Kidney (tissue), 14 donors: ENCODE data around the gene FBXL3. TPM values are rescaled to one million over a fixed set of nuclear protein-coding genes. Genes with fewer than 3 reads are reported as not detected.

Experiments
- DNase-seq, 5 donors: peaks; one replicate each; pipeline ENCODE4 v3.0.0-alpha.2; 2013 to 2020
- FAIRE-seq: peaks from 2 replicates; lab custom pipeline; 2012; peaks lifted over from hg19 to GRCh38; lab: Jason Lieb, UNC
- H3K27ac ChIP-seq, 2 donors: one replicate each; pipeline ENCODE4 v1.7.0; 2013; ENCODE audit warnings: low read depth in 2 of 2, low read length in 2 of 2, inconsistent platforms in 1 of 2
- H3K27me3 ChIP-seq: one replicate; pipeline ENCODE4 v1.7.1; 2013; ENCODE audit warnings: low read length, inconsistent platforms; ENCODE audit not compliant: control insufficient read depth, insufficient read depth
- H3K36me3 ChIP-seq, 3 donors: one replicate each; pipeline versions ENCODE4 v1.7.0 to v1.7.1; 2013; ENCODE audit warnings: low read length in 3 of 3, control low read depth in 1 of 3, inconsistent platforms in 1 of 3; ENCODE audit not compliant: insufficient read depth in 3 of 3, control insufficient read depth in 2 of 3
- H3K4me1 ChIP-seq, 3 donors: one replicate each; pipeline versions ENCODE4 v1.7.0 to v1.7.1; 2013; ENCODE audit warnings: low read length in 3 of 3, inconsistent platforms in 1 of 3, low read depth in 1 of 3; ENCODE audit not compliant: control insufficient read depth in 2 of 3, insufficient read depth in 2 of 3
- H3K4me3 ChIP-seq, 3 donors: one replicate each; pipeline versions ENCODE4 v1.7.0 to v1.8.1; 2013; ENCODE audit warnings: low read length in 3 of 3, control low read depth in 1 of 3, inconsistent platforms in 1 of 3
- H3K9ac ChIP-seq, 3 donors: one replicate each; pipeline versions ENCODE4 v1.7.0 to v1.7.1; 2013; ENCODE audit warnings: low read length in 3 of 3, control low read depth in 1 of 3, inconsistent platforms in 1 of 3
- H3K9me3 ChIP-seq, 3 donors: one replicate each; pipeline versions ENCODE4 v1.7.0 to v1.7.1; 2013; ENCODE audit warnings: low read length in 3 of 3, control low read depth in 1 of 3, inconsistent platforms in 1 of 3; ENCODE audit not compliant: control insufficient read depth in 2 of 3, insufficient read depth in 1 of 3
- intact Hi-C: fragments of 100-400 bp; cut with DNase I; formaldehyde crosslinking; loops from one replicate; pipeline ENCODE4 v1.11.1; 2022
- polyA plus RNA-seq: library from polyadenylated mRNA; stranded (reverse); fragments of 350-450 nt; fragmentation: Illumina TruSeq; extraction: RNeasy Lipid Tissue Mini Kit (QIAGEN cat#74804); gene quantifications from one replicate; pipeline ENCODE4 v1.2.3, GENCODE V29; 2014; ENCODE audit warnings: low read depth, low replicate concordance; ENCODE audit not compliant: insufficient read depth
- total RNA-seq: library from RNA; stranded (reverse); fragmentation: NEBNext Ultra II Directional; extraction: Animal tissue kit (Norgen Biotek cat#: 25700); gene quantifications from one replicate; pipeline ENCODE4 v1.2.1, GENCODE V29; 2021
- TF ChIP-seq, protein P1 (sequence below): IDR thresholded peaks from 3 replicates; pipeline ENCODE4 v1.5.1; 2012; ENCODE audit warnings: mild to moderate bottlenecking, moderate library complexity, borderline replicate concordance; ENCODE audit not compliant: insufficient read depth; ENCODE audit errors: extremely low read depth
- donor health status: control.
- donor health status: control.
- donor health status: control.
- donor health status: control.
- donor health status: control.
- donor health status: DM: yes; HTN: yes; CAD: no.
- donor health status: Normal renal cell carcinoma (clear cell type).

FBXL3 gene
- total and polyA plus RNA-seq, 2 donors from 2014 or later, result 22.3 to 61.6 TPM

DNA sequence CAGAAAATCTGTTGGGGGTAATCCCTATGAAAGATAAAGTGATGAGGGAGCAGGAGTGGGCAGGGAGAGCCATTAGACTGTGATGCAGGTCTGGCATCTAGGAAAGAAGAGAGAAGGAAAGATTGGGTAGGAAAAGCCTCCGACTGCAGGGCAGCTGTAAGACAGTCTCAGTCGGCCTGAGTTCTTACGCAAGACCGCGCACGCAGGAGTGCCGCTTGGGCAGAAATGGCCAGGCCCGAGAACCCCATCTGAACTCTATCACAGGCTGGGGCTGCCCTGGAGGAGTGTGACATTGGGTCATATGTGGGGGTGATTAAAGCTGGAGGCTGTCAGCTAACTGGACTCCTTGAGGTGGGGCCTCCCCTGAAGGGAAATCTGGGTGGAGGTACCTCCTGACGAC is 13.9 kb upstream of the FBXL3 start:
- intact Hi-C loops, result no loop called here
- TF ChIP-seq, protein P1, sequence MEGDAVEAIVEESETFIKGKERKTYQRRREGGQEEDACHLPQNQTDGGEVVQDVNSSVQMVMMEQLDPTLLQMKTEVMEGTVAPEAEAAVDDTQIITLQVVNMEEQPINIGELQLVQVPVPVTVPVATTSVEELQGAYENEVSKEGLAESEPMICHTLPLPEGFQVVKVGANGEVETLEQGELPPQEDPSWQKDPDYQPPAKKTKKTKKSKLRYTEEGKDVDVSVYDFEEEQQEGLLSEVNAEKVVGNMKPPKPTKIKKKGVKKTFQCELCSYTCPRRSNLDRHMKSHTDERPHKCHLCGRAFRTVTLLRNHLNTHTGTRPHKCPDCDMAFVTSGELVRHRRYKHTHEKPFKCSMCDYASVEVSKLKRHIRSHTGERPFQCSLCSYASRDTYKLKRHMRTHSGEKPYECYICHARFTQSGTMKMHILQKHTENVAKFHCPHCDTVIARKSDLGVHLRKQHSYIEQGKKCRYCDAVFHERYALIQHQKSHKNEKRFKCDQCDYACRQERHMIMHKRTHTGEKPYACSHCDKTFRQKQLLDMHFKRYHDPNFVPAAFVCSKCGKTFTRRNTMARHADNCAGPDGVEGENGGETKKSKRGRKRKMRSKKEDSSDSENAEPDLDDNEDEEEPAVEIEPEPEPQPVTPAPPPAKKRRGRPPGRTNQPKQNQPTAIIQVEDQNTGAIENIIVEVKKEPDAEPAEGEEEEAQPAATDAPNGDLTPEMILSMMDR, result no peak
- Histone ChIP-seq H3K27me3 (no peaks in the 10 kb centered on the region), H3K9me3 (no peaks in the 10 kb centered on the region), H3K4me1 (no peaks in the 10 kb centered on the region), H3K27ac (no peak overlapping the region), H3K4me3 (no peak overlapping the region), H3K9ac (no peak overlapping the region), H3K36me3 (peaks cover 0 to 2% (median 0%) of the 10 kb centered on the region in 3 donors)
- FAIRE-seq, result no peak
- no peak for DNase-seq

DNA sequence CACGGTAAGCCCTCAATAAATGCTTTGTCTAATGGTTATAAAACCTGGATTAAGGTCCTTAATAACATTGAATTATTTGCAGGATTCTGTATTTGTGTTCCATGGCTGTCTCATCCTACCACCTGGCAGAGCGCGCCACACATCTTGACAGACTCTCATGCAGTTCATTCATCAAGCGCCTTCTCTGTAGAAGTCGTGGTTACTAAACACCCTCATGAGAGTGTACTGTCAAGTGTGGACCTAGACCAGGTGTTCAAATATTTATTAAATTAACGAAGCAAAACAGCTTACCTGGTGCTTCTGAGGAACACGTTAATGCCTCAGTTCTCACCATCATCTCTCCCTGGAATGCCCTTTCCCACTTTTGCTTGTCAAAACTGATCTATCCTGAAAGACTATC is 13.1 kb upstream of the FBXL3 start:
- Histone ChIP-seq H3K36me3 (peaks cover 0 to 1% (median 0%) of the 10 kb centered on the region in 3 donors), H3K4me3 (no peak overlapping the region), H3K4me1 (no peaks in the 10 kb centered on the region), H3K27ac (no peak overlapping the region), H3K9ac (no peak overlapping the region), H3K27me3 (no peaks in the 10 kb centered on the region), H3K9me3 (no peaks in the 10 kb centered on the region)
- DNase-seq (no peak), FAIRE-seq (no peak)
- TF ChIP-seq, protein P1, result no peak
- intact Hi-C loops, result no loop called here

DNA sequence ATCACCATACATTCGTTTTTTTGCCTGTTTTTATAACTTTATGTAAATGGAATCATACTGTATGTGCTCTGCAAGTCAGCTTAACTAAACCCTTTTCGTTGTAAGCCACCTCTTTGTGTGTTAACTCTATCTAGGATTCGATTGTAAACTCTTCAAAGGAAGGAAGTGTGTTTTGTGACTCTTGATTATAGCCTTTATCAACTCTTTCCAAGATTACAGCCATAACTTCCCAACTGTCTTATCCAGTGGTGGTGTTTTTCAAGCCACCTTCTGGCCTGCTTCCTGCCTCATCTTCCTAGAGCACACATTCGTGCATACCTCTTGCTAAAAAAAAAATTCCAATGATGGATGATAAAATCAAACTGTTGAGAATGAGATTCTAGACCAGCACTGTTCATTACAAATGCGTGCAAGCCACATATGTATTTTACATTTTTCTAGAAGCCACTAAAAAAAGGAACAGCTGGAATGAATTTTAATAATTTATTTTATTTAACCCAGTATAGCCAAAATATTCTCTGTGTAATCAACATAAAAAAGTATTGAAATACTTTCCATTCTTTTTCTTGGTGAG is 12.0 kb upstream of the FBXL3 start:
- Histone ChIP-seq H3K9ac (no peak overlapping the region), H3K9me3 (no peaks in the 10 kb centered on the region), H3K4me3 (no peak overlapping the region), H3K36me3 (no peaks in the 10 kb centered on the region), H3K4me1 (no peaks in the 10 kb centered on the region), H3K27ac (no peak overlapping the region), H3K27me3 (no peaks in the 10 kb centered on the region)
- no peak for FAIRE-seq
- TF ChIP-seq, protein P1, result no peak
- intact Hi-C loops, result no loop called here
- DNase-seq, result no peak

GRCh38 chr13:77036279-77036678 is 9.3 kb upstream of the FBXL3 start:
- TF ChIP-seq, protein P1, result no peak
- FAIRE-seq (no peak), DNase-seq (no peak)
- Histone ChIP-seq H3K27ac (no peak overlapping the region), H3K4me3 (no peak overlapping the region), H3K4me1 (no peaks in the 10 kb centered on the region), H3K9ac (no peak overlapping the region), H3K9me3 (no peaks in the 10 kb centered on the region), H3K36me3 (no peaks in the 10 kb centered on the region), H3K27me3 (no peaks in the 10 kb centered on the region)
- intact Hi-C loops, result no loop called here
